Panc1 (cell line): ENCODE measurements around the gene COASY. TPM values are rescaled to one million over a fixed set of nuclear protein-coding genes. Genes with fewer than 3 reads are reported as not detected.

ENCODE experiments used
- ATAC-seq: fragments of 200-7000 bp; cut with Tn5 transposase; 2 replicates; pipeline ENCODE4 v1.9.1; 2020; ENCODE audit warnings: mild to moderate bottlenecking, moderate library complexity
- BruUV-seq: library from RNA; stranded (reverse); fragments of 400-500 nt; replicated peaks from 2 replicates; lab custom pipeline; 2021; lab: Mats Ljungman, UMichigan
- CTCF ChIA-PET: fragments of 300-600 bp; sonication (Branson Sonifier 250); formaldehyde crosslinking; loops from one replicate; lab custom pipeline; 2022; ENCODE audit warnings: antibody characterized with exemption; lab: Charles Lee
- POLR2A ChIA-PET: fragments of 300-600 bp; sonication (Branson Sonifier 250); formaldehyde crosslinking; loops from one replicate; lab custom pipeline; 2022; ENCODE audit warnings: antibody characterized with exemption; lab: Charles Lee
- DNase-seq: peaks from one replicate; pipeline ENCODE4 v3.0.0-alpha.2; 2010; ENCODE audit warnings: low read depth, low spot score
- H3K27ac ChIP-seq: 2 replicates; pipeline ENCODE4 v1.5.1; 2011; ENCODE audit warnings: mild to moderate bottlenecking, low read length, inconsistent platforms
- H3K27me3 ChIP-seq: fragments of 200-500 bp; sonication (Bioruptor generic); 2 replicates; pipeline ENCODE4 v1.6.0; 2014; ENCODE audit warnings: low read length, inconsistent platforms; ENCODE audit not compliant: control insufficient read depth, insufficient read depth
- H3K36me3 ChIP-seq: fragments of 200-500 bp; sonication (Bioruptor generic); 2 replicates; pipeline ENCODE4 v1.5.1; 2014; ENCODE audit warnings: inconsistent platforms, mild to moderate bottlenecking, low read length, moderate library complexity; ENCODE audit not compliant: control insufficient read depth, insufficient read depth
- H3K4me1 ChIP-seq: 2 replicates; pipeline ENCODE4 v1.5.1; 2011; ENCODE audit warnings: inconsistent platforms, mild to moderate bottlenecking, low read length, moderate library complexity; ENCODE audit not compliant: control insufficient read depth, insufficient read depth
- H3K4me3 ChIP-seq, 2 experiments: 2 replicates each; pipeline ENCODE4 v1.5.1; 2011 to 2012; ENCODE audit warnings: low read depth in 2 of 2, low read length in 2 of 2, mild to moderate bottlenecking in 2 of 2, inconsistent platforms in 1 of 2, moderate library complexity in 1 of 2
- H3K9me3 ChIP-seq: fragments of 200-500 bp; sonication (Bioruptor generic); 2 replicates; pipeline ENCODE4 v1.5.1; 2014; ENCODE audit warnings: low read depth, mild to moderate bottlenecking, inconsistent platforms, low read length, moderate library complexity; ENCODE audit not compliant: control insufficient read depth, insufficient read depth
- TCF7L2 ChIP-seq: IDR thresholded peaks from 2 replicates; pipeline ENCODE4 v1.6.1; 2011; ENCODE audit warnings: mild to moderate bottlenecking, low read depth, low read length, inconsistent platforms
- in situ Hi-C: cut with HindIII; loops from 2 replicates; pipeline ENCODE4 v1.10.0; 2016; ENCODE audit warnings: low sequenced_read_pairs, low pct_unique_long_range_greater_than_20kb
- intact Hi-C: fragments of 100-400 bp; cut with micrococcal nuclease; formaldehyde crosslinking; loops from one replicate; pipeline ENCODE4 v1.10.0; 2022; ENCODE audit not compliant: unreplicated experiment
- total RNA-seq: library from RNA; stranded (reverse); gene quantifications from one replicate; pipeline ENCODE4 v1.2.1, GENCODE V29; 2021; ENCODE audit not compliant: unreplicated experiment
- TF ChIP-seq, protein P1 (sequence below), 2 experiments: IDR thresholded peaks; 2 replicates each; pipeline ENCODE4 v1.6.1; 2011 to 2012; ENCODE audit warnings: low read depth in 2 of 2, control low read depth in 1 of 2, low read length in 1 of 2, mild to moderate bottlenecking in 1 of 2, moderate library complexity in 1 of 2; ENCODE audit not compliant: insufficient read depth in 1 of 2
- TF ChIP-seq, protein P2 (sequence below): fragments of 450-650 bp; IDR thresholded peaks from 2 replicates; pipeline ENCODE4 v1.5.1; 2017; ENCODE audit warnings: mild to moderate bottlenecking

The COASY gene
- total RNA-seq, 1 experiment from 2014 or later = 76.7 TPM

- peak overlapping the region; percentile 97 for H3K27ac ChIP-seq
- H3K4me1 ChIP-seq = peaks cover 64% of the 10 kb centered on the region
- in situ Hi-C loops = no loop called here
- intact Hi-C loops = loop anchor here (10.0 kb wide), 2 partner anchors 96 to 206 kb away; partner anchors contain the start of gene CAVIN1
- DNase-seq (no peak), ATAC-seq (no peak)
- CTCF ChIA-PET = interaction anchor here (0.5 to 1.4 kb wide), 2 partner anchors 195 to 298 kb away, joined by 3 read pairs; no protein-coding TSS in a partner anchor
- H3K36me3 ChIP-seq = no peaks in the 10 kb centered on the region
- H3K27me3 ChIP-seq = no peaks in the 10 kb centered on the region
- BruUV-seq = TSS peak; percentile 61
- POLR2A ChIA-PET = interaction anchor here (0.5 kb wide), 2 partner anchors 252 to 255 kb away, joined by 3 read pairs; no protein-coding TSS in a partner anchor
- H3K4me3 ChIP-seq = no peak overlapping the region
- no peaks in the 10 kb centered on the region for H3K9me3 ChIP-seq
- TF ChIP-seq, protein P1, sequence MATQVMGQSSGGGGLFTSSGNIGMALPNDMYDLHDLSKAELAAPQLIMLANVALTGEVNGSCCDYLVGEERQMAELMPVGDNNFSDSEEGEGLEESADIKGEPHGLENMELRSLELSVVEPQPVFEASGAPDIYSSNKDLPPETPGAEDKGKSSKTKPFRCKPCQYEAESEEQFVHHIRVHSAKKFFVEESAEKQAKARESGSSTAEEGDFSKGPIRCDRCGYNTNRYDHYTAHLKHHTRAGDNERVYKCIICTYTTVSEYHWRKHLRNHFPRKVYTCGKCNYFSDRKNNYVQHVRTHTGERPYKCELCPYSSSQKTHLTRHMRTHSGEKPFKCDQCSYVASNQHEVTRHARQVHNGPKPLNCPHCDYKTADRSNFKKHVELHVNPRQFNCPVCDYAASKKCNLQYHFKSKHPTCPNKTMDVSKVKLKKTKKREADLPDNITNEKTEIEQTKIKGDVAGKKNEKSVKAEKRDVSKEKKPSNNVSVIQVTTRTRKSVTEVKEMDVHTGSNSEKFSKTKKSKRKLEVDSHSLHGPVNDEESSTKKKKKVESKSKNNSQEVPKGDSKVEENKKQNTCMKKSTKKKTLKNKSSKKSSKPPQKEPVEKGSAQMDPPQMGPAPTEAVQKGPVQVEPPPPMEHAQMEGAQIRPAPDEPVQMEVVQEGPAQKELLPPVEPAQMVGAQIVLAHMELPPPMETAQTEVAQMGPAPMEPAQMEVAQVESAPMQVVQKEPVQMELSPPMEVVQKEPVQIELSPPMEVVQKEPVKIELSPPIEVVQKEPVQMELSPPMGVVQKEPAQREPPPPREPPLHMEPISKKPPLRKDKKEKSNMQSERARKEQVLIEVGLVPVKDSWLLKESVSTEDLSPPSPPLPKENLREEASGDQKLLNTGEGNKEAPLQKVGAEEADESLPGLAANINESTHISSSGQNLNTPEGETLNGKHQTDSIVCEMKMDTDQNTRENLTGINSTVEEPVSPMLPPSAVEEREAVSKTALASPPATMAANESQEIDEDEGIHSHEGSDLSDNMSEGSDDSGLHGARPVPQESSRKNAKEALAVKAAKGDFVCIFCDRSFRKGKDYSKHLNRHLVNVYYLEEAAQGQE (IDR thresholded peaks at IDR 0.05; ENCODE audit: insufficient read depth in 1 of 2, low read depth in 2 of 2, low read length in 1 of 2) = no peak
- TF ChIP-seq, protein P2, sequence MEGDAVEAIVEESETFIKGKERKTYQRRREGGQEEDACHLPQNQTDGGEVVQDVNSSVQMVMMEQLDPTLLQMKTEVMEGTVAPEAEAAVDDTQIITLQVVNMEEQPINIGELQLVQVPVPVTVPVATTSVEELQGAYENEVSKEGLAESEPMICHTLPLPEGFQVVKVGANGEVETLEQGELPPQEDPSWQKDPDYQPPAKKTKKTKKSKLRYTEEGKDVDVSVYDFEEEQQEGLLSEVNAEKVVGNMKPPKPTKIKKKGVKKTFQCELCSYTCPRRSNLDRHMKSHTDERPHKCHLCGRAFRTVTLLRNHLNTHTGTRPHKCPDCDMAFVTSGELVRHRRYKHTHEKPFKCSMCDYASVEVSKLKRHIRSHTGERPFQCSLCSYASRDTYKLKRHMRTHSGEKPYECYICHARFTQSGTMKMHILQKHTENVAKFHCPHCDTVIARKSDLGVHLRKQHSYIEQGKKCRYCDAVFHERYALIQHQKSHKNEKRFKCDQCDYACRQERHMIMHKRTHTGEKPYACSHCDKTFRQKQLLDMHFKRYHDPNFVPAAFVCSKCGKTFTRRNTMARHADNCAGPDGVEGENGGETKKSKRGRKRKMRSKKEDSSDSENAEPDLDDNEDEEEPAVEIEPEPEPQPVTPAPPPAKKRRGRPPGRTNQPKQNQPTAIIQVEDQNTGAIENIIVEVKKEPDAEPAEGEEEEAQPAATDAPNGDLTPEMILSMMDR = peak; percentile 25; the same call in 1 of the 2 replicates
Measured at GRCh38 chr17:42520540-42520951, 41.4 kb upstream of the COASY start.

- in situ Hi-C loops = no loop called here
- peaks cover 64% of the 10 kb centered on the region for H3K4me1 ChIP-seq
Measured at GRCh38 chr17:42521036-42521435, 40.9 kb upstream of the COASY start.

More at GRCh38 chr17:42521036-42521435, 40.9 kb upstream of the COASY start:
- Histone ChIP-seq H3K27me3 (no peaks in the 10 kb centered on the region), H3K27ac (peak overlapping the region; percentile 97), H3K4me3 (no peak overlapping the region), H3K9me3 (no peaks in the 10 kb centered on the region), H3K36me3 (no peaks in the 10 kb centered on the region)
- DNase-seq (no peak), ATAC-seq (no peak)
- ChIA-PET POLR2A (interaction anchor here (0.5 kb wide), 1 partner anchor 255 kb away, joined by 3 read pairs; no protein-coding TSS in a partner anchor), CTCF (no interaction called here)
- BruUV-seq = no TSS peak
- intact Hi-C loops = loop anchor here (10.0 kb wide), 2 partner anchors 96 to 206 kb away; partner anchors contain the start of gene CAVIN1
- TF ChIP-seq, protein P2 = no peak
- 0 out of 2 replicates have a peak, but pooled peaks have one; percentile 43 for TF ChIP-seq TCF7L2
